Brain pericyte (primary cell): ENCODE measurements around the gene PCGF1.

Experiments
- DNase-seq: peaks from one replicate; pipeline ENCODE4 v3.0.0-alpha.2; 2012; ENCODE audit warnings: low read depth, low spot score

PCGF1 gene

GRCh38 chr2:74537140-74537539 is 29.6 kb upstream of the PCGF1 start:
- DNase-seq: no peak

- DNase-seq: no peak
These were observed 28.9 kb upstream of the PCGF1 start for GRCh38 chr2:74536166-74536950.

- DNase-seq: no peak
These were observed 28.0 kb upstream of the PCGF1 start for GRCh38 chr2:74535440-74535965.

GRCh38 chr2:74534411-74534810 is 26.9 kb upstream of the PCGF1 start:
- DNase-seq: no peak

- DNase-seq: no peak
These were observed 26.0 kb upstream of the PCGF1 start for GRCh38 chr2:74533464-74533863.

GRCh38 chr2:74532222-74532621 is 24.7 kb upstream of the PCGF1 start:
- no peak for DNase-seq

- no peak for DNase-seq
These were observed 24.2 kb upstream of the PCGF1 start for GRCh38 chr2:74531666-74532065.

- DNase-seq: no peak
These were observed 23.0 kb upstream of the PCGF1 start for GRCh38 chr2:74530239-74531187.

GRCh38 chr2:74529357-74530238 is 22.1 kb upstream of the PCGF1 start, which contains the start of the genes AUP1 and HTRA2:
Gene AUP1 (minus strand): TSS chr2:74529706. CDS start chr2:74529629, 77 bp downstream.
Gene HTRA2 (plus strand): TSS chr2:74529933. CDS start chr2:74530007, 74 bp downstream.
- DNase-seq: peak; percentile 98

GRCh38 chr2:74528600-74529356 is 21.3 kb upstream of the PCGF1 start:
- no peak for DNase-seq

GRCh38 chr2:74527741-74528140 is 20.2 kb upstream of the PCGF1 start:
- DNase-seq: no peak

GRCh38 chr2:74526649-74527230 is 19.2 kb upstream of the PCGF1 start:
- DNase-seq: no peak

GRCh38 chr2:74525717-74526648 is 18.5 kb upstream of the PCGF1 start, which contains the start of gene DQX1:
Gene DQX1 (minus strand): TSS chr2:74526231. CDS start chr2:74525729, 502 bp downstream.
- DNase-seq: no peak

- DNase-seq: no peak
These were observed 17.6 kb upstream of the PCGF1 start for GRCh38 chr2:74524955-74525716.

- no peak for DNase-seq
These were observed 16.5 kb upstream of the PCGF1 start for GRCh38 chr2:74524005-74524404.

- no peak for DNase-seq
These were observed 15.0 kb upstream of the PCGF1 start for GRCh38 chr2:74522516-74522915.

GRCh38 chr2:74516650-74517049 is 9.2 kb upstream of the PCGF1 start:
- DNase-seq: no peak
